GM12878 (cell line): ENCODE data around the gene PMPCA. TPM values are rescaled to one million over a fixed set of nuclear protein-coding genes. Genes with fewer than 3 reads are reported as not detected.

Source experiments
- ATAC-seq: fragments of 200-7000 bp; cut with Tn5 transposase; 3 replicates; pipeline ENCODE4 v1.9.1; 2020; ENCODE audit warnings: mild to moderate bottlenecking, moderate library complexity
- BruUV-seq: library from RNA; stranded (reverse); fragments of 400-500 nt; replicated peaks from 2 replicates; lab custom pipeline; 2021; lab: Mats Ljungman, UMichigan
- CTCF ChIA-PET: fragments of 300-600 bp; sonication (Branson Sonifier 250); formaldehyde crosslinking; extraction: SDS; loops from one replicate; lab custom pipeline; 2021; ENCODE audit warnings: inconsistent platforms; lab: Yijun Ruan, JAX
- POLR2A ChIA-PET: fragments of 350-600 bp; formaldehyde crosslinking; extraction: SDS; loops from one replicate; lab custom pipeline; 2021; ENCODE audit warnings: inconsistent platforms; lab: Charles Lee
- RAD21 ChIA-PET: fragments of 300-600 bp; sonication (Branson Sonifier 250); formaldehyde crosslinking; loops from one replicate; lab custom pipeline; 2023; ENCODE audit warnings: antibody characterized with exemption; ENCODE audit not compliant: unreplicated experiment; lab: Charles Lee
- SMC1A ChIA-PET: fragments of 300-600 bp; sonication (Branson Sonifier 250); formaldehyde crosslinking; loops from one replicate; lab custom pipeline; 2023; ENCODE audit not compliant: unreplicated experiment, uncharacterized antibody; lab: Charles Lee
- DNase-seq: peaks from one replicate; pipeline ENCODE4 v3.0.0-alpha.2; 2011; ENCODE audit warnings: low read depth, low spot score
- FAIRE-seq: peaks from 3 replicates; lab custom pipeline; 2011; peaks lifted over from hg19 to GRCh38; lab: Jason Lieb, UNC
- H2AFZ ChIP-seq: 2 replicates; pipeline ENCODE4 v1.6.0; 2011; ENCODE audit warnings: low read depth, low read length, control low read depth; ENCODE audit not compliant: control insufficient read depth
- H3K27ac ChIP-seq: 2 replicates; pipeline ENCODE4 v1.5.1; 2011; ENCODE audit warnings: control low read depth; ENCODE audit not compliant: control insufficient read depth, insufficient read depth
- H3K27me3 ChIP-seq, 2 experiments: replicated peaks in 1 of 2; 2 replicates each; pipeline versions ENCODE4 v1.6.0 to v1.6.1; 2011; ENCODE audit warnings: low read length in 1 of 2; ENCODE audit not compliant: control insufficient read depth in 2 of 2, insufficient read depth in 2 of 2
- H3K36me3 ChIP-seq, 2 experiments: 2 replicates each; pipeline ENCODE4 v1.5.1; 2011; ENCODE audit warnings: low read length in 1 of 2; ENCODE audit not compliant: control insufficient read depth in 2 of 2, insufficient read depth in 2 of 2
- H3K4me1 ChIP-seq: 2 replicates; pipeline ENCODE4 v1.6.1; 2011; ENCODE audit warnings: mild to moderate bottlenecking, low read length, moderate library complexity, mixed read lengths; ENCODE audit not compliant: control insufficient read depth, insufficient read depth
- H3K4me2 ChIP-seq: 2 replicates; pipeline ENCODE4 v1.6.0; 2011; ENCODE audit warnings: control low read depth; ENCODE audit not compliant: control insufficient read depth, insufficient read depth
- H3K4me3 ChIP-seq: fragments of 200-600 bp; sonication (generic); 2 replicates; pipeline ENCODE4 v1.5.1; 2016
- H3K79me2 ChIP-seq: 2 replicates; pipeline ENCODE4 v1.6.0; 2011; ENCODE audit warnings: low read length; ENCODE audit not compliant: control insufficient read depth, insufficient read depth
- H3K9ac ChIP-seq: 2 replicates; pipeline ENCODE4 v1.8.0; 2011; ENCODE audit warnings: low read length, control low read depth, mixed read lengths; ENCODE audit not compliant: control insufficient read depth, insufficient read depth
- H3K9me3 ChIP-seq: replicated peaks from 3 replicates; pipeline ENCODE4 v1.5.1; 2011; ENCODE audit warnings: mild to moderate bottlenecking, low read length; ENCODE audit not compliant: control insufficient read depth, insufficient read depth
- H4K20me1 ChIP-seq: 2 replicates; pipeline ENCODE4 v1.6.0; 2011; ENCODE audit not compliant: control insufficient read depth, insufficient read depth
- CHD1 ChIP-seq: IDR thresholded peaks from 2 replicates; pipeline ENCODE4 v1.6.1; 2012; ENCODE audit warnings: low read depth, low read length, improper control_type of control experiment
- FOS ChIP-seq: IDR thresholded peaks from 3 replicates; pipeline ENCODE4 v1.6.1; 2011; ENCODE audit warnings: borderline replicate concordance; ENCODE audit not compliant: insufficient read length; ENCODE audit errors: extremely low read depth
- GATAD2B ChIP-seq: fragments of 450-650 bp; conservative IDR thresholded peaks from 2 replicates; pipeline ENCODE4 v1.6.1; 2017; ENCODE audit warnings: low read depth, mild to moderate bottlenecking, moderate library complexity
- MYC ChIP-seq: IDR thresholded peaks from 2 replicates; pipeline ENCODE4 v1.6.1; 2011; ENCODE audit warnings: mild to moderate bottlenecking, low read length, moderate library complexity, inconsistent platforms; ENCODE audit not compliant: insufficient read depth, insufficient replicate concordance, insufficient read length, severe bottlenecking
- NR2F1 ChIP-seq: fragments of 450-650 bp; conservative IDR thresholded peaks from 2 replicates; pipeline ENCODE4 v1.6.1; 2017; ENCODE audit warnings: mild to moderate bottlenecking
- POLR2AphosphoS2 ChIP-seq: IDR thresholded peaks from 2 replicates; pipeline ENCODE4 v1.6.1; 2011; ENCODE audit warnings: low read depth, mild to moderate bottlenecking, low read length, improper control_type of control experiment, moderate library complexity
- SREBF2 ChIP-seq: IDR thresholded peaks from 2 replicates; pipeline ENCODE4 v1.6.1; 2012; ENCODE audit warnings: mild to moderate bottlenecking, low read length
- WRNIP1 ChIP-seq: IDR thresholded peaks from 2 replicates; pipeline ENCODE4 v1.6.1; 2011; ENCODE audit warnings: low read depth, low read length, improper control_type of control experiment, borderline replicate concordance
- WGBS: methylation state at CpG from one replicate; pipeline ENCODE4 v1.1.6; 2016; ENCODE audit warnings: low lambda C conversion rate; ENCODE audit not compliant: insufficient replicate concordance, insufficient coverage; ENCODE audit errors: missing lambda C conversion rate; 5-methylcytosine and 5-hydroxymethylcytosine counted together
- in situ Hi-C: fragments of 300-500 bp; cut with MboI; formaldehyde crosslinking; loops from 9 replicates; pipeline ENCODE4 v1.14.3; 2018; ENCODE audit warnings: mixed read lengths
- intact Hi-C: fragments of 100-400 bp; cut with micrococcal nuclease; formaldehyde crosslinking; loops from one replicate; pipeline ENCODE4 v1.14.2; 2022; ENCODE audit not compliant: unreplicated experiment
- polyA plus RNA-seq, 11 experiments: library from polyadenylated mRNA; depleted of rRNA in 4 of 11; unstranded in 6 of 11; stranded (reverse) in 5 of 11; fragments of >200 nt; fragmentation: Nextera tagmentation in 4 of 11; fragmentation: Illumina TruSeq in 1 of 11; extraction: Ambion mirVana in 4 of 11; extraction: Trizol in 1 of 11; gene quantifications; 1 replicate in 1 of 11; 2 replicates in 10 of 11; pipeline versions ENCODE4 v1.2.1 to v1.2.3, GENCODE V29; 2011 to 2016; ENCODE audit warnings: inconsistent platforms in 2 of 11, missing spikeins in 2 of 11, low read depth in 1 of 11
- total RNA-seq, 4 experiments: library from RNA; depleted of rRNA in 3 of 4; stranded (reverse); fragments of >200 nt in 3 of 4; fragmentation: Illumina TruSeq in 1 of 4; extraction: Trizol in 1 of 4; gene quantifications; 2 replicates each; pipeline versions ENCODE4 v1.2.1 to v1.2.3, GENCODE V29; 2013 to 2021
- TF ChIP-seq, protein P1 (sequence below): IDR thresholded peaks from 2 replicates; pipeline ENCODE4 v1.6.1; 2012; ENCODE audit warnings: low read depth, low read length, improper control_type of control experiment

Gene PMPCA
- total and polyA plus RNA-seq, 10 of the 15 experiments (the other 5 are each of a cell fraction or from before 2014, with no cell fraction given), result 8.1 to 137 (median 75.7) TPM

DNA sequence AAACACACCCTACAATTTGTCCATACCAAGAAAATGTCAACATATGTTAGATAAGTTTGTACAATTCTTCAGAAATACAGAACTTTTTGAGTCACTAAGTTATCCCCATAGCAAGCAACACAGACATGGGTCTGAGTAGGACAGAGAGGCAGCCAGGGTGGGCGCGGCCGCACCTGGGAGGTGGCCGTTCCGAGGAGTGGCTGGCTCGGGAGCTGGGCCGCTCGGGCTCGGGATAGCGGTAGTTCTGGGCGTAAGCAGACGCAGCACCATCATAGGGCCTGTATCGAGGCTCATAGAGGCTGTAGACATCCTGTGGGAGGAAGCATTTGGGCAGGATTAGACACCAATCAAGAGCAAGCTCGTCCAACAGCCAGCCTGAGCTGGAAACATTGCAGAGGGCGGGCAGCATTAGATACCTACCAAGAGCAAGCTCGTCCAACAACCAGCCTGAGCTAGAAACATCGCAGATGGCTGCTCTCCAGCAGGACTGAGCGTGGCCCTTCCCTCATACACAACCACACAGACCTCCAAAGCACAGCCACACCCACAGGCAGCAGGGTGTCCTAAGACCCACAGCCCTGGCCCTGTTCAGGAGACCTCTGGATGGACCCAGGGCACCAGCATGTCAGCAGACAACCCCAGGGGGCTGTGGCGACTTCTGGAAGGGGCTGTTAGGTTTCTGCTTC, 61.5 kb downstream of the PMPCA start:
- no peaks in the 10 kb centered on the region for H3K27me3 ChIP-seq
- ChIA-PET CTCF (interaction anchor here (0.9 kb wide), 1 partner anchor 160 kb away, joined by 4 read pairs; no protein-coding TSS in a partner anchor), POLR2A (no interaction called here), SMC1A (no interaction called here), RAD21 (no interaction called here)
- in situ Hi-C loops (no loop called here), intact Hi-C loops (no loop called here)
- H3K9ac ChIP-seq, result no peak overlapping the region
- 92% methylated on average over 19 of the region's 19 CpGs for WGBS
- no peak overlapping the region for H3K4me3 ChIP-seq
- no peaks in the 10 kb centered on the region; the same call in 1 of the 2 replicates for H3K79me2 ChIP-seq
- DNase-seq (no peak), FAIRE-seq (no peak), ATAC-seq (no peak)
- BruUV-seq, result no TSS peak
- TF ChIP-seq POLR2AphosphoS2, result no peak
- TF ChIP-seq WRNIP1, result no peak
- TF ChIP-seq CHD1, result no peak
- no peak for TF ChIP-seq NR2F1
- TF ChIP-seq, protein P1, sequence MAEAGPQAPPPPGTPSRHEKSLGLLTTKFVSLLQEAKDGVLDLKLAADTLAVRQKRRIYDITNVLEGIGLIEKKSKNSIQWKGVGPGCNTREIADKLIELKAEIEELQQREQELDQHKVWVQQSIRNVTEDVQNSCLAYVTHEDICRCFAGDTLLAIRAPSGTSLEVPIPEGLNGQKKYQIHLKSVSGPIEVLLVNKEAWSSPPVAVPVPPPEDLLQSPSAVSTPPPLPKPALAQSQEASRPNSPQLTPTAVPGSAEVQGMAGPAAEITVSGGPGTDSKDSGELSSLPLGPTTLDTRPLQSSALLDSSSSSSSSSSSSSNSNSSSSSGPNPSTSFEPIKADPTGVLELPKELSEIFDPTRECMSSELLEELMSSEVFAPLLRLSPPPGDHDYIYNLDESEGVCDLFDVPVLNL, result no peak
- no peak for TF ChIP-seq MYC
- TF ChIP-seq FOS, result no peak
- TF ChIP-seq GATAD2B, result no peak
- TF ChIP-seq SREBF2, result no peak
- H4K20me1 ChIP-seq, result peaks cover 2% of the 10 kb centered on the region; the same call in 1 of the 2 replicates
- H3K4me2 ChIP-seq, result no peak overlapping the region
- H3K9me3 ChIP-seq, result no peaks in the 10 kb centered on the region
- no peaks in the 10 kb centered on the region for H3K4me1 ChIP-seq
- H3K27ac ChIP-seq, result no peak overlapping the region
- H3K36me3 ChIP-seq, result peaks cover 41 to 54% of the 10 kb centered on the region in 2 experiments
- no peak overlapping the region for H2AFZ ChIP-seq
